Liver (tissue), 9 donors: ENCODE measurements around the gene SH3RF3. TPM values are rescaled to one million over a fixed set of nuclear protein-coding genes. Genes with fewer than 3 reads are reported as not detected.

Source experiments
- DNase-seq: peaks from one replicate; pipeline ENCODE4 v3.0.0-alpha.2; 2017; ENCODE audit warnings: low spot score
- H3K27ac ChIP-seq, 2 donors: one replicate each; pipeline ENCODE4 v1.7.0; 2013; ENCODE audit warnings: inconsistent platforms in 2 of 2, low read length in 2 of 2, control low read depth in 1 of 2, low read depth in 1 of 2, mild to moderate bottlenecking in 1 of 2
- H3K27me3 ChIP-seq, 4 donors: one replicate each; pipeline versions ENCODE4 v1.6.1 to v1.7.0; 2013; ENCODE audit warnings: low read length in 3 of 4, inconsistent platforms in 1 of 4, mild to moderate bottlenecking in 1 of 4, moderate library complexity in 1 of 4; ENCODE audit not compliant: control insufficient read depth in 4 of 4, insufficient read depth in 4 of 4
- H3K36me3 ChIP-seq, 4 donors: one replicate each; pipeline versions ENCODE4 v1.6.1 to v1.7.0; 2013; ENCODE audit warnings: low read length in 3 of 4, mild to moderate bottlenecking in 3 of 4, low read depth in 1 of 4, moderate library complexity in 1 of 4; ENCODE audit not compliant: control insufficient read depth in 4 of 4, insufficient read depth in 3 of 4
- H3K4me1 ChIP-seq, 4 donors: one replicate each; pipeline versions ENCODE4 v1.6.1 to v1.7.0; 2013; ENCODE audit warnings: low read length in 3 of 4, mild to moderate bottlenecking in 3 of 4, moderate library complexity in 1 of 4; ENCODE audit not compliant: control insufficient read depth in 4 of 4, insufficient read depth in 4 of 4
- H3K4me3 ChIP-seq, 3 donors: one replicate each; pipeline versions ENCODE4 v1.6.1 to v1.7.0; 2013; ENCODE audit warnings: low read length in 3 of 3, control low read depth in 1 of 3, low read depth in 1 of 3, mild to moderate bottlenecking in 1 of 3
- H3K9ac ChIP-seq, 2 donors: one replicate each; pipeline ENCODE4 v1.7.0; 2013; ENCODE audit warnings: low read length in 2 of 2, mild to moderate bottlenecking in 2 of 2, moderate library complexity in 2 of 2, control low read depth in 1 of 2, low read depth in 1 of 2
- H3K9me3 ChIP-seq, 4 donors: one replicate each; pipeline versions ENCODE4 v1.6.1 to v1.7.0; 2013; ENCODE audit warnings: low read length in 3 of 4; ENCODE audit not compliant: control insufficient read depth in 4 of 4
- EGR1 ChIP-seq, 2 donors: IDR thresholded peaks; 2 replicates each; pipeline ENCODE4 v1.6.1; 2016 to 2018; ENCODE audit warnings: antibody characterized with exemption in 2 of 2, low read depth in 2 of 2
- FOXA1 ChIP-seq: IDR thresholded peaks from 2 replicates; pipeline ENCODE4 v1.6.1; 2016; ENCODE audit warnings: antibody characterized with exemption
- FOXA2 ChIP-seq: IDR thresholded peaks from 2 replicates; pipeline ENCODE4 v1.6.1; 2016; ENCODE audit warnings: antibody characterized with exemption
- GABPA ChIP-seq, 2 donors: IDR thresholded peaks in 1 of 2; conservative IDR thresholded peaks in 1 of 2; 2 replicates each; pipeline ENCODE4 v1.6.1; 2016; ENCODE audit warnings: antibody characterized with exemption in 2 of 2, mild to moderate bottlenecking in 1 of 2, moderate library complexity in 1 of 2
- HNF4A ChIP-seq, 2 donors: conservative IDR thresholded peaks; 2 replicates each; pipeline ENCODE4 v1.6.1; 2016; ENCODE audit warnings: antibody characterized with exemption in 2 of 2, mild to moderate bottlenecking in 2 of 2
- HNF4G ChIP-seq: IDR thresholded peaks from 2 replicates; pipeline ENCODE4 v1.6.1; 2016; ENCODE audit warnings: antibody characterized with exemption
- JUND ChIP-seq, 2 donors: IDR thresholded peaks; 2 replicates each; pipeline ENCODE4 v1.6.1; 2016; ENCODE audit warnings: antibody characterized with exemption in 2 of 2
- NR2F2 ChIP-seq: IDR thresholded peaks from 2 replicates; pipeline ENCODE4 v1.6.1; 2016; ENCODE audit warnings: antibody characterized with exemption
- RAD21 ChIP-seq, 2 donors: IDR thresholded peaks; 2 replicates each; pipeline ENCODE4 v1.6.1; 2016; ENCODE audit warnings: antibody characterized with exemption in 2 of 2, mild to moderate bottlenecking in 2 of 2
- RXRA ChIP-seq, 2 donors: IDR thresholded peaks; 2 replicates each; pipeline ENCODE4 v1.6.1; 2017 to 2018; ENCODE audit warnings: antibody characterized with exemption in 2 of 2, mild to moderate bottlenecking in 1 of 2
- SP1 ChIP-seq: IDR thresholded peaks from 2 replicates; pipeline ENCODE4 v1.6.1; 2018; ENCODE audit warnings: antibody characterized with exemption, mild to moderate bottlenecking
- TAF1 ChIP-seq: conservative IDR thresholded peaks from 2 replicates; pipeline ENCODE4 v1.6.1; 2016; ENCODE audit warnings: antibody characterized with exemption, mild to moderate bottlenecking
- YY1 ChIP-seq: IDR thresholded peaks from 2 replicates; pipeline ENCODE4 v1.6.1; 2016; ENCODE audit warnings: antibody characterized with exemption, mild to moderate bottlenecking
- WGBS: extraction: QIAGEN DNeasy Blood & Tissue Kit; methylation state at CpG from one replicate; pipeline ENCODE4 v1.1.7; 2013; 5-methylcytosine and 5-hydroxymethylcytosine counted together
- polyA plus RNA-seq, 2 donors: library from polyadenylated mRNA; stranded (reverse) in 1 of 2; unstranded in 1 of 2; fragments of 200-250 nt in 1 of 2; fragments of >200 nt in 1 of 2; fragmentation: Nextera tagmentation in 1 of 2; extraction: Ambion mirVana in 1 of 2; gene quantifications; one replicate each; pipeline versions ENCODE4 v1.2.1 to v1.2.3, GENCODE V29; 2013 to 2015
- total RNA-seq, 2 donors: library from RNA; depleted of rRNA; stranded (reverse); fragments of >200 nt; gene quantifications; one replicate each; pipeline ENCODE4 v1.2.3, GENCODE V29; 2014
- TF ChIP-seq, protein P1 (sequence below): IDR thresholded peaks from 2 replicates; pipeline ENCODE4 v1.6.1; 2016; ENCODE audit warnings: antibody characterized with exemption
- TF ChIP-seq, protein P2 (sequence below): IDR thresholded peaks from 2 replicates; pipeline ENCODE4 v1.6.1; 2016; ENCODE audit warnings: antibody characterized with exemption, mild to moderate bottlenecking
- TF ChIP-seq, protein P3 (sequence below): IDR thresholded peaks from 2 replicates; pipeline ENCODE4 v1.6.1; 2016; ENCODE audit warnings: antibody characterized with exemption
- donor health status: healthy.
- donor health status: healthy.
- donor health status: healthy.
- donor health status: healthy.
- donor health status: healthy.

Gene SH3RF3
- total and polyA plus RNA-seq, 4 donors, result 0.11 to 1.0 (median 0.54) TPM

DNA sequence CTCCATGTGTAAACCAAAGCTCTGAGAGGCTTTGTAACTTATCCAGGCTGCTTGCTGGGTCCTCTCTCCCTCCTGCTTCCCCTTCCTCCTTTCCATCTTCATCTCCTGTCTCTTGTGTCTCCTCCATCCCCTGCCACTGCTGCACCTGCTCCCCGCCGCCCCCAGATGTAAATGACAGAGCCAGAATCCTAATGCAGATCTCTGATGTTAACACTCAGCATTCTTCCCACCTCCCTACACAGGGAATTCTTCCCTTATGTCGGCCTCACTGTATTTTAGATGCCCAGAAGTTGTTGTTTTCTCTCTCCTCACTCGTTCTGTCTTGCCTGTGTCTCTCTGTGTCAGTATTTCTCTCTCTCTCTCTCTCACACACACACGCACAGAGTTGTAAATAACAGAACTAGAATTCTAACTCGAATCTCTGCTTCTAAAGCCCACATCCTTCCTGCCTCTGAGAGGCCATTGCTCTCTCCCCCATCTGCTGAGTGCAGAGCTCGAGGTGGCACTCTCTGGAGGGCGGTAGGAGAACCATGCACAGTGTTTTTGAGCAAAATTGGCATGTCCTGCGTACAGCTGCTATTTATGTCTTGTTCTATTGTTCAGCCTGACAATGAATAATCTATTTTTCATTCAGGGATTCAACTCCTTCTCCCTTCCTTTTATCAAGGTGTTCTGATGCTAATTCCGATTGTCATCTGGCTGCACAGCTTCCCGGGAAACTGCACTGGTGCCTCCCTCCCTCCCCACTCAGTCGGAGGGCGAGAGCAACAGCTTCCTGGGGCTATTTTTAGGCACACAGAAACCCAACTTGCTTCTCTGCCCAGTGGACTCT lies 219.9 kb downstream of the SH3RF3 start (continued):
- TF ChIP-seq FOXA1 (no peak), YY1 (no peak), HNF4G (no peak), EGR1 (IDR thresholded peaks at IDR 0.05; ENCODE audit: low read depth in 2 of 2) (no peak), RXRA (IDR thresholded peaks at IDR 0.05) (no peak)
- TF ChIP-seq, protein P1, sequence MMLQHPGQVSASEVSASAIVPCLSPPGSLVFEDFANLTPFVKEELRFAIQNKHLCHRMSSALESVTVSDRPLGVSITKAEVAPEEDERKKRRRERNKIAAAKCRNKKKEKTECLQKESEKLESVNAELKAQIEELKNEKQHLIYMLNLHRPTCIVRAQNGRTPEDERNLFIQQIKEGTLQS, result no peak

DNA sequence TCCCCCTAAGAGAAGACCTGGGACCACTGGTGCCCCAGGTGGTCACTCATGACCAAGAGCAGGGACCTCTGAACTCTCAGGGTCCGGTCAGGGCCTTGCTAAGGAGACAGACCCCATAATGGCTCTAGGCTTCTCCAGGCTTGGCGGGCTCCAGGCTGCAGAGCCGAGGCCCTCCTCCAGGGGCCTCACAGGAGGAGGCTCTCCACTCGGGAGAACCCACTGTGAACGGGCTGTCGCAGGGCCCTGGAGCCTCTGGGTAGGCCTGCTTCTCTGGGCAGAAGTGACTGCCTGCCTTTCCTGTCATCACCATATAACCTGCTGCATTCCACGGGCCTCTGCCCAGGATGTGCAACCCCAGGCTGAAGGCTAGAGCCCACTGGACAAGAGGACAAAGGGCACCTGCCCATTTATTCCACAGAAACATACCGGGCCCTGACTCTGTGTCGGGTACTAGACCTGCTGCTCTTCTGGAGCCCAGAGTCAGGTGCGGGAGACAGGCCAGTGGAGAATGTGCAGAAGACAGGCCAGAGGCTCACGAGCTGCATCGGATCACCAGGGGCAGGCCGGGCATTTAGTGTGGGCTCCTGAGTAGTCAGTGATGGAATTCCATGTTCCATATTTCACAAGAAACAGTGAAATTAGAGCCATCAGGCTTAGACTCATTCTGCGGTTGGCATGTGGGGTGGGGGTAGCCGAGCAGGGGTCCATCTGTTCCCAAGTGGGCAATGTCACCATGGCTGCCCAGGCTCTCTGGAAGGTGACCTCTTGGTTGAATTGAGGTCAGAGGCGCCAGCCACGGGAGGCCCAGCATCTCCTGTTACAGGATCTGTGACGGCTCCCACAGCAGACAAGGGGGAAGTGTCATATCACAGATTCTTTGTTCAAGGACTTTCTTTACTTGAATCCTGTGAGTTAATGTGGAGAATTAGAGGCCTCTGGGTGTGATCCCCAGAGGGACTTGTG lies 220.8 kb downstream of the SH3RF3 start:
- H3K27me3 ChIP-seq, result no peaks in the 10 kb centered on the region
- peaks cover 0 to 4% (median 0%) of the 10 kb centered on the region in 4 donors for H3K4me1 ChIP-seq
- H3K36me3 ChIP-seq, result no peaks in the 10 kb centered on the region
- no peak overlapping the region for H3K4me3 ChIP-seq
- H3K9ac ChIP-seq, result no peak overlapping the region
- 85% methylated on average over 18 of the region's 18 CpGs for WGBS
- TF ChIP-seq SP1 (no peak), TAF1 (no peak), HNF4A (conservative IDR thresholded peaks at IDR 0.05) (no peak), HNF4G (no peak), JUND (IDR thresholded peaks at IDR 0.05) (no peak), NR2F2 (no peak), RAD21 (IDR thresholded peaks at IDR 0.05) (no peak), FOXA2 (no peak), YY1 (no peak), EGR1 (IDR thresholded peaks at IDR 0.05; ENCODE audit: low read depth in 2 of 2) (no peak)
- TF ChIP-seq, protein P2, sequence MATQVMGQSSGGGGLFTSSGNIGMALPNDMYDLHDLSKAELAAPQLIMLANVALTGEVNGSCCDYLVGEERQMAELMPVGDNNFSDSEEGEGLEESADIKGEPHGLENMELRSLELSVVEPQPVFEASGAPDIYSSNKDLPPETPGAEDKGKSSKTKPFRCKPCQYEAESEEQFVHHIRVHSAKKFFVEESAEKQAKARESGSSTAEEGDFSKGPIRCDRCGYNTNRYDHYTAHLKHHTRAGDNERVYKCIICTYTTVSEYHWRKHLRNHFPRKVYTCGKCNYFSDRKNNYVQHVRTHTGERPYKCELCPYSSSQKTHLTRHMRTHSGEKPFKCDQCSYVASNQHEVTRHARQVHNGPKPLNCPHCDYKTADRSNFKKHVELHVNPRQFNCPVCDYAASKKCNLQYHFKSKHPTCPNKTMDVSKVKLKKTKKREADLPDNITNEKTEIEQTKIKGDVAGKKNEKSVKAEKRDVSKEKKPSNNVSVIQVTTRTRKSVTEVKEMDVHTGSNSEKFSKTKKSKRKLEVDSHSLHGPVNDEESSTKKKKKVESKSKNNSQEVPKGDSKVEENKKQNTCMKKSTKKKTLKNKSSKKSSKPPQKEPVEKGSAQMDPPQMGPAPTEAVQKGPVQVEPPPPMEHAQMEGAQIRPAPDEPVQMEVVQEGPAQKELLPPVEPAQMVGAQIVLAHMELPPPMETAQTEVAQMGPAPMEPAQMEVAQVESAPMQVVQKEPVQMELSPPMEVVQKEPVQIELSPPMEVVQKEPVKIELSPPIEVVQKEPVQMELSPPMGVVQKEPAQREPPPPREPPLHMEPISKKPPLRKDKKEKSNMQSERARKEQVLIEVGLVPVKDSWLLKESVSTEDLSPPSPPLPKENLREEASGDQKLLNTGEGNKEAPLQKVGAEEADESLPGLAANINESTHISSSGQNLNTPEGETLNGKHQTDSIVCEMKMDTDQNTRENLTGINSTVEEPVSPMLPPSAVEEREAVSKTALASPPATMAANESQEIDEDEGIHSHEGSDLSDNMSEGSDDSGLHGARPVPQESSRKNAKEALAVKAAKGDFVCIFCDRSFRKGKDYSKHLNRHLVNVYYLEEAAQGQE, result no peak
- TF ChIP-seq, protein P3, sequence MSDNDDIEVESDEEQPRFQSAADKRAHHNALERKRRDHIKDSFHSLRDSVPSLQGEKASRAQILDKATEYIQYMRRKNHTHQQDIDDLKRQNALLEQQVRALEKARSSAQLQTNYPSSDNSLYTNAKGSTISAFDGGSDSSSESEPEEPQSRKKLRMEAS, result no peak
- H3K27ac ChIP-seq, result peak overlapping the region in 1 of 2 donors; percentile 2
- DNase-seq, result no peak
- no peaks in the 10 kb centered on the region for H3K9me3 ChIP-seq

DNA sequence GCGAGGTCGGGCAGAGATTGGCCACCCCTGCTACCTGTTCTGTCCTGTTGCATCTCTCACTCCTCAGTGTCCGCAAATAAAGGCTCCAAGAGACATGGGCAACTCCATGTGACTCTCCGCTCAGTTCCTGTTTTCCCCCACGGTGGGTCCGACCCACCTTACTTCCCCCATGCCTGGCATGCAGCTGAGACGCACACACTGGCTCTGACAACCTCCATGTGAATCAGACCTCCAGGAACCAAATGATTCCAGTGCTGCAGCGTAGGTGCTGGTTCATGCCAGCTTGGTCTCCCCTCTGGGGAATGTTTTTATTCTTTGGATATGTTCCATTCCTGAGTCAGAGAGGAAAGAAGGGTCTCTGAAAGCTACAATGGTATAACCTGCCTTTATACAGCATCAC lies 221.5 kb downstream of the SH3RF3 start:
- Histone ChIP-seq H3K4me3 (no peak overlapping the region), H3K27me3 (no peaks in the 10 kb centered on the region), H3K27ac (peak overlapping the region in 1 of 2 donors; percentile 2), H3K4me1 (peaks cover 0 to 4% (median 0%) of the 10 kb centered on the region in 4 donors), H3K9me3 (no peaks in the 10 kb centered on the region), H3K36me3 (no peaks in the 10 kb centered on the region), H3K9ac (no peak overlapping the region)
- no peak for DNase-seq
- 80% methylated on average over 8 of the region's 8 CpGs for WGBS
- TF ChIP-seq FOXA2 (no peak), GABPA (IDR thresholded peaks at IDR 0.05 in 1 of 2, conservative IDR thresholded peaks at IDR 0.05 in 1 of 2) (no peak), TAF1 (no peak)
